HG03571 (cell line): ENCODE data around the gene FXN.

Source experiments
- ATAC-seq: cut with Tn5 transposase; IDR thresholded peaks from one replicate; pipeline ENCODE4 v1.9.1; 2021; ENCODE audit not compliant: unreplicated experiment

Gene FXN

GRCh38 chr9:69137311-69137710, 101.8 kb downstream of the FXN start:
- ATAC-seq = no peak

- ATAC-seq = no peak
Measured at GRCh38 chr9:69139596-69139995, 104.0 kb downstream of the FXN start.

- ATAC-seq = no peak
Measured at GRCh38 chr9:69140123-69140735, 104.7 kb downstream of the FXN start.

- no peak for ATAC-seq
Measured at GRCh38 chr9:69141851-69142250, 106.3 kb downstream of the FXN start.

GRCh38 chr9:69143291-69143690, 107.7 kb downstream of the FXN start:
- no peak for ATAC-seq

- no peak for ATAC-seq
Measured at GRCh38 chr9:69145144-69145715, 109.7 kb downstream of the FXN start.

GRCh38 chr9:69147041-69147834, 111.7 kb downstream of the FXN start:
- ATAC-seq = no peak

- ATAC-seq = no peak
Measured at GRCh38 chr9:69149321-69149807, 113.8 kb downstream of the FXN start.
